ENCODE results near the gene YEATS4.
"Not testable (repeated sequence)": the region's sequence is repeated elsewhere in the genome, so short reads cannot be mapped to it uniquely, and the experiment has no call there.

YEATS4 gene

GRCh38 chr12:69359531-69360347 is at the start of gene YEATS4:
Gene YEATS4, plus strand, starts transcription at chr12:69359743. Its CDS starts 230 bp downstream, at chr12:69359973.
- peak; percentile 91 for DNase-seq

GRCh38 chr12:69313209-69313608 is 46.3 kb upstream of the YEATS4 start:
- no peak for DNase-seq

- DNase-seq, result not testable (repeated sequence)
These were observed 42.8 kb upstream of the YEATS4 start for GRCh38 chr12:69316784-69317183.

GRCh38 chr12:69317233-69317632 is 42.3 kb upstream of the YEATS4 start:
- not testable (repeated sequence) for DNase-seq

GRCh38 chr12:69318225-69318624 is 41.3 kb upstream of the YEATS4 start:
- DNase-seq, result no peak

- DNase-seq, result no peak
These were observed 38.2 kb upstream of the YEATS4 start for GRCh38 chr12:69321351-69321750.

GRCh38 chr12:69324797-69325466 is 34.6 kb upstream of the YEATS4 start:
- no peak for DNase-seq

- no peak for DNase-seq
These were observed 31.1 kb upstream of the YEATS4 start for GRCh38 chr12:69328426-69328825.

- peak; percentile 14 for DNase-seq
These were observed 29.7 kb upstream of the YEATS4 start for GRCh38 chr12:69329669-69330428.

- DNase-seq, result peak; percentile 54
These were observed 28.8 kb upstream of the YEATS4 start for GRCh38 chr12:69330475-69331473.

- no peak for DNase-seq
These were observed 28.0 kb upstream of the YEATS4 start for GRCh38 chr12:69331519-69331908.

- no peak for DNase-seq
These were observed 27.4 kb upstream of the YEATS4 start for GRCh38 chr12:69331909-69332684.

- no peak for DNase-seq
These were observed 26.7 kb upstream of the YEATS4 start for GRCh38 chr12:69332815-69333358.

- no peak for DNase-seq
These were observed 25.4 kb upstream of the YEATS4 start for GRCh38 chr12:69334158-69334557.

- no peak for DNase-seq
These were observed 22.0 kb upstream of the YEATS4 start for GRCh38 chr12:69337311-69338090.

GRCh38 chr12:69338120-69338859 is 21.3 kb upstream of the YEATS4 start:
- DNase-seq, result no peak

- DNase-seq, result no peak
These were observed 20.6 kb upstream of the YEATS4 start for GRCh38 chr12:69338936-69339335.

- no peak for DNase-seq
These were observed 19.5 kb upstream of the YEATS4 start for GRCh38 chr12:69339999-69340398.

GRCh38 chr12:69341328-69341727 is 18.2 kb upstream of the YEATS4 start:
- no peak for DNase-seq

- DNase-seq, result no peak
These were observed 17.1 kb upstream of the YEATS4 start for GRCh38 chr12:69342421-69342820.
